Body of pancreas (tissue), 4 donors: Measurements from ENCODE around the gene CLSTN2. TPM values are rescaled to one million over a fixed set of nuclear protein-coding genes. Genes with fewer than 3 reads are reported as not detected.

Experiments used
- ATAC-seq: fragments of 150-250 bp; one replicate; pipeline ENCODE4 v1.9.1; 2016
- DNase-seq, 4 donors: peaks; one replicate each; pipeline ENCODE4 v3.0.0-alpha.2; 2019
- H3K27ac ChIP-seq, 4 donors: fragments of 200-600 bp; sonication (generic); 1 replicate in 3 of 4; 2 replicates in 1 of 4; pipeline versions ENCODE4 v1.5.1 to v1.6.1; 2016 to 2019; ENCODE audit warnings: mild to moderate bottlenecking in 1 of 4, mixed read lengths in 1 of 4, moderate library complexity in 1 of 4
- H3K27me3 ChIP-seq, 2 donors: fragments of 200-600 bp; sonication (generic); one replicate each; pipeline ENCODE4 v1.6.0; 2016; ENCODE audit warnings: mild to moderate bottlenecking in 1 of 2
- H3K36me3 ChIP-seq, 2 donors: fragments of 200-600 bp; sonication (generic); replicated peaks in 1 of 2; 2 replicates each; pipeline ENCODE4 v1.5.1; 2016; ENCODE audit warnings: low read depth in 2 of 2; ENCODE audit not compliant: insufficient read depth in 1 of 2
- H3K4me1 ChIP-seq: fragments of 200-600 bp; sonication (generic); one replicate; pipeline ENCODE4 v1.6.0; 2016
- H3K4me3 ChIP-seq, 2 donors: fragments of 200-600 bp; sonication (generic); 1 replicate in 1 of 2; 2 replicates in 1 of 2; pipeline ENCODE4 v1.5.1; 2016 to 2019
- H3K9me3 ChIP-seq, 3 donors: fragments of 200-600 bp; sonication (generic); 1 replicate in 2 of 3; 2 replicates in 1 of 3; pipeline ENCODE4 v1.5.1; 2016
- POLR2A ChIP-seq, 3 donors: fragments of 450-650 bp; IDR thresholded peaks; one replicate each; pipeline ENCODE4 v1.6.1; 2016; ENCODE audit warnings: antibody characterized with exemption in 3 of 3, mild to moderate bottlenecking in 2 of 3
- WGBS, 2 donors: methylation state at CpG; one replicate each; pipeline ENCODE4 v1.1.5; 2017; 5-methylcytosine and 5-hydroxymethylcytosine counted together
- intact Hi-C: fragments of 100-400 bp; cut with DNase I; formaldehyde crosslinking; loops from one replicate; pipeline ENCODE4 v1.15.1; 2023
- total RNA-seq, 2 donors: library from RNA; depleted of rRNA; stranded (reverse); fragments of >200 nt; gene quantifications; one replicate each; pipeline ENCODE4 v1.1.0, GENCODE V29; 2016
- TF ChIP-seq, protein P1 (sequence below), 7 experiments: fragments of 450-650 bp in 4 of 7; fragments of 200-600 bp in 3 of 7; sonication (generic) in 3 of 7; IDR thresholded peaks; one replicate each; pipeline ENCODE4 v1.5.1; 2016 to 2019; ENCODE audit warnings: antibody characterized with exemption in 7 of 7

The CLSTN2 gene
- total RNA-seq, 2 donors from 2014 or later: 14.5 to 14.8 TPM

DNA sequence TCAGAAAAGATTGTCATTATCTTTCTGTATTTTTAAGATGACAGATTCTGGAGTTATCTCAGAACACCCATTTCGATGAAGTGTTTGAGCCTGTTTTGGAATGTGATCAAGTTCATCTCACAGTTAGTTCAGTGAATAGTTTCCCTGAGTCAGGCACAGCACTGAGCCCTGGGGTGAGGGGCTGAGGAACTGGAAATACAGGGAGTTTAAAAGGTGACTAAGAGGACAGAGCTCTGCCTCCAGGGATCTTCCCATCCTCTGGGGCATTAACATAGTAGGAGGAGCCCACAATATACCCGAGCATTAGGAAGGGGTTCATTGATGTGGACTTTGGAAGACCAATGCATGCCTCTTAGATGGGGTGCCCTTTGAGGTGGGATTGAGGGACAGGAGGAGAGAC, 355.1 kb downstream of the CLSTN2 start:
- 45 to 48% methylated on average over 2 of the region's 2 CpGs for WGBS, 2 donors
- TF ChIP-seq, protein P1, sequence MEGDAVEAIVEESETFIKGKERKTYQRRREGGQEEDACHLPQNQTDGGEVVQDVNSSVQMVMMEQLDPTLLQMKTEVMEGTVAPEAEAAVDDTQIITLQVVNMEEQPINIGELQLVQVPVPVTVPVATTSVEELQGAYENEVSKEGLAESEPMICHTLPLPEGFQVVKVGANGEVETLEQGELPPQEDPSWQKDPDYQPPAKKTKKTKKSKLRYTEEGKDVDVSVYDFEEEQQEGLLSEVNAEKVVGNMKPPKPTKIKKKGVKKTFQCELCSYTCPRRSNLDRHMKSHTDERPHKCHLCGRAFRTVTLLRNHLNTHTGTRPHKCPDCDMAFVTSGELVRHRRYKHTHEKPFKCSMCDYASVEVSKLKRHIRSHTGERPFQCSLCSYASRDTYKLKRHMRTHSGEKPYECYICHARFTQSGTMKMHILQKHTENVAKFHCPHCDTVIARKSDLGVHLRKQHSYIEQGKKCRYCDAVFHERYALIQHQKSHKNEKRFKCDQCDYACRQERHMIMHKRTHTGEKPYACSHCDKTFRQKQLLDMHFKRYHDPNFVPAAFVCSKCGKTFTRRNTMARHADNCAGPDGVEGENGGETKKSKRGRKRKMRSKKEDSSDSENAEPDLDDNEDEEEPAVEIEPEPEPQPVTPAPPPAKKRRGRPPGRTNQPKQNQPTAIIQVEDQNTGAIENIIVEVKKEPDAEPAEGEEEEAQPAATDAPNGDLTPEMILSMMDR (IDR thresholded peaks at IDR 0.05): no peak
- TF ChIP-seq POLR2A (IDR thresholded peaks at IDR 0.05): no peak

DNA sequence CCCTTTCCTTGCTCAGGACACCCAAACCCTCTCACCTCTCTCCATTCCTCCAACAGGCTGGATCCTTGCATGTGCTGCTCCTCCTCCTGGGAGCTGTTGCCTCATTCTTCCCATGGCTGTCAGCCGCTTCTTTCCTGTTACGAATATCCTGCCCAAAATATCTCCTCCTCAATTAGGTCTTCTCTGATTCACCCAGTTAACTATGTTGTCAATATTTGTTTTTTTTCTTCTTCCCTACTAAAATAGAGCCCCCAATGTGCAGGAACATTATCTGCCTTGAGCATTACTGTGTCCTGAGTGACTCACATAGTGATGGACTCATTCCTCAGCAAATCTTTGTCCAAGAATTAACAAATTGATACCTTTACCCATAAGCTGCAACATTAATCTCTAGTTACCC, 357.2 kb downstream of the CLSTN2 start:
- 88% methylated on average over 2 of the region's 2 CpGs for WGBS, 2 donors
- DNase-seq: no peak
- H3K4me3 ChIP-seq: no peak overlapping the region
- no peaks in the 10 kb centered on the region for H3K36me3 ChIP-seq
- TF ChIP-seq, protein P1 (IDR thresholded peaks at IDR 0.05): no peak
- TF ChIP-seq POLR2A (IDR thresholded peaks at IDR 0.05): no peak
- no peak for ATAC-seq
- no peak overlapping the region for H3K27ac ChIP-seq
- no peaks in the 10 kb centered on the region for H3K4me1 ChIP-seq
- H3K27me3 ChIP-seq: no peaks in the 10 kb centered on the region
- no peaks in the 10 kb centered on the region for H3K9me3 ChIP-seq
- intact Hi-C loops: no loop called here

More for the DNA sequence above, 355.1 kb downstream of the CLSTN2 start:
- ATAC-seq: no peak
- Histone ChIP-seq H3K4me3 (no peak overlapping the region), H3K4me1 (no peaks in the 10 kb centered on the region), H3K36me3 (no peaks in the 10 kb centered on the region), H3K9me3 (no peaks in the 10 kb centered on the region), H3K27me3 (no peaks in the 10 kb centered on the region), H3K27ac (no peak overlapping the region)
- no peak for DNase-seq
- intact Hi-C loops: no loop called here

DNA sequence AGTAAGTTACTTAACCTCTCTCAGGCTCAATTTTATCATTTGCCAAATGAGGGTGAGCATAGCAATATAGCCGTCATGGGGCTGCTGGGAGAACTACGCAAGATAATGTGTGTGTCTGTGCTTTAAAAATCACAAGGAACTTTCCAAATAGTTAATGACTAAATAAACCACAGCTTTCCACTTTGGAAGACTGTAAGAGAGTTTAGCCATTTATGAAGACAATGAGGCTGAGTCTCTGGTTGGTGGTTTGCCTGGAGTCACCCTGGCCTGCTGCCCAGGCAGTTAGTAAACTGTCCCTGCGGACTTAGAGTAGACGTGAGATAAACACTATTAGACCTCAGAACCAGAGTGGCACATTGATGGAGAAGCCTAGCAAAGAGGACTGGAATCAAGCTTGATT, 357.7 kb downstream of the CLSTN2 start:
- no peaks in the 10 kb centered on the region for H3K36me3 ChIP-seq
- TF ChIP-seq POLR2A (IDR thresholded peaks at IDR 0.05): no peak
- TF ChIP-seq, protein P1 (IDR thresholded peaks at IDR 0.05): no peak
- no peaks in the 10 kb centered on the region for H3K27me3 ChIP-seq
- H3K27ac ChIP-seq: no peak overlapping the region
- intact Hi-C loops: no loop called here
- H3K4me3 ChIP-seq: no peak overlapping the region
- WGBS, 2 donors: 55 to 76% methylated on average over 4 of the region's 4 CpGs
- DNase-seq (peak in 3 of 4 donors; percentile 16 to 24 (median 20)), ATAC-seq (peak; percentile 18)
- no peaks in the 10 kb centered on the region for H3K9me3 ChIP-seq
- H3K4me1 ChIP-seq: no peaks in the 10 kb centered on the region

DNA sequence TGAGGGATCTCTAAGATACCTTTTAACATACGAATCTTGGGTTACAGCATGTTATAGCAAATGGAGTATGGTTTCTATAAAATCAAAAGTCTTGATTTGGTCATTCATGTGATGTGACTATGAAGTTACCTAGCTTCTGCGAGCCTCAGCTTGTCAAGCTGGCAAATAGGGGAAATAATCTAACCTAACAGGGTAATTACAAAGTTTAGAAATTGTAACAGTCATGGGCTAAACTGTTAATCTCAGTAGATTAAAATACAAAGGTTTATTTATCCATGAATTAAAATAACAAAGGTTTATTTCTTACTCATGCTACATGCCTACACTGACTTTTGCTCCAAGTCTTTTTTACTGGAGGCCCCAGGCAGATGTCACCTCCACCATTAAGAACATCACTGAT, 359.1 kb downstream of the CLSTN2 start:
- 64 to 75% methylated on average over 2 of the region's 2 CpGs for WGBS, 2 donors
- TF ChIP-seq POLR2A (IDR thresholded peaks at IDR 0.05): no peak
- TF ChIP-seq, protein P1 (IDR thresholded peaks at IDR 0.05): no peak
- Histone ChIP-seq H3K4me1 (no peaks in the 10 kb centered on the region), H3K36me3 (no peaks in the 10 kb centered on the region), H3K4me3 (no peak overlapping the region), H3K27me3 (no peaks in the 10 kb centered on the region), H3K9me3 (no peaks in the 10 kb centered on the region), H3K27ac (no peak overlapping the region)
- intact Hi-C loops: no loop called here
- DNase-seq (no peak), ATAC-seq (no peak)

DNA sequence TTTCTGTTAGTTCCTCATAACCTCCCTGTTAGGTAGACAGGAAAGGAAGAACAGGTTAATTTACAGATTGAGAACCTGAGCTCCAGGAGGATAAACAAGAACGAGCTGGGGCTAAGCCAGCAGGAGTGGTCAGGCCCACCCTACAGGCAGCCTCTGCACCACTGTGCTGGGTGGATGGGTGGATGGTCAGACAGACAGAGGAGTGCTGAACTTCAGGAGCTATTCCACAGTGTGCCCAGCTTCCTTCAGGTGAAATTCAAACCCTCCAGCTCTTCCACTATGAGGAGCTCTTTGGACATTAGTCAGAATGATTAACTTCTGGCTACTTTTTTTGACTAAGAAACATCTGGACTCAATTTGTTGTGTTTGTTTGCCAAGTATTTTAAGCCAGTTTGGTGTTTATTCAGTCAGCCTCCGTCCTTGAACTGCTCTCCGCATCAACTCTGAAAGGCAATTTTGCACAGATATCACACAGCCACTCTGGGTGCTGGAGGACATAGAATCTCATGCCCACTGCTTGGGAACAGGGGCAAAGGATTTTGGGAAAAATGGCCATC, 361.9 kb downstream of the CLSTN2 start:
- Histone ChIP-seq H3K36me3 (no peaks in the 10 kb centered on the region), H3K27me3 (no peaks in the 10 kb centered on the region), H3K4me1 (no peaks in the 10 kb centered on the region), H3K27ac (no peak overlapping the region), H3K4me3 (no peak overlapping the region), H3K9me3 (no peaks in the 10 kb centered on the region)
- no peak for TF ChIP-seq POLR2A (IDR thresholded peaks at IDR 0.05)
- TF ChIP-seq, protein P1 (IDR thresholded peaks at IDR 0.05): no peak
- ATAC-seq: no peak
- 26 to 33% methylated on average over 3 of the region's 3 CpGs for WGBS, 2 donors
- intact Hi-C loops: no loop called here
- no peak for DNase-seq
